Activated CD8-positive, alpha-beta memory T cell treated with anti-CD3 and anti-CD28 coated beads for 1 hour (primary cell): ENCODE data around the gene SLC25A45.

Experiments used
- DNase-seq, 2 donors: peaks; one replicate each; pipeline ENCODE4 v3.0.0-alpha.2; 2020; ENCODE audit warnings: low read depth in 1 of 2; ENCODE audit errors: extremely low read depth in 1 of 2

SLC25A45 gene

GRCh38 chr11:65327021-65327420, 55.4 kb downstream of the SLC25A45 start:
- no peak for DNase-seq

- no peak for DNase-seq
Observed at GRCh38 chr11:65325435-65325834, 57.0 kb downstream of the SLC25A45 start.
